Left lung (tissue), 10 donors: ENCODE results near the gene DEXI. TPM values are rescaled to one million over a fixed set of nuclear protein-coding genes. Genes with fewer than 3 reads are reported as not detected.
A peak's percentile ranks its signal among the peaks of the same experiment; 100 is the strongest.

Experiments used
- ATAC-seq: fragments of 200-7000 bp; cut with Tn5 transposase; one replicate; pipeline ENCODE4 v1.9.1; 2020; ENCODE audit warnings: moderate library complexity
- DNase-seq, 4 donors: peaks; one replicate each; pipeline ENCODE4 v3.0.0-alpha.2; 2013 to 2020
- H3K27ac ChIP-seq, 2 donors: fragments of 200-600 bp; sonication (generic) in 1 of 2; one replicate each; pipeline versions ENCODE4 v1.5.0 to v1.8.0; 2020 to 2021
- H3K27me3 ChIP-seq, 2 donors: fragments of 200-600 bp; sonication (generic) in 1 of 2; one replicate each; pipeline versions ENCODE4 v1.5.0 to v1.8.0; 2020 to 2021
- H3K36me3 ChIP-seq, 2 donors: fragments of 200-600 bp; sonication (generic) in 1 of 2; one replicate each; pipeline versions ENCODE4 v1.5.0 to v1.8.0; 2020 to 2021
- H3K4me1 ChIP-seq, 2 donors: fragments of 200-600 bp; one replicate each; pipeline ENCODE4 v1.8.0; 2021
- H3K4me3 ChIP-seq, 2 donors: fragments of 200-600 bp; sonication (generic) in 1 of 2; one replicate each; pipeline versions ENCODE4 v1.5.0 to v1.8.0; 2020 to 2021; ENCODE audit warnings: mild to moderate bottlenecking in 1 of 2
- H3K9me3 ChIP-seq, 2 donors: fragments of 200-600 bp; sonication (generic) in 1 of 2; one replicate each; pipeline versions ENCODE4 v1.5.0 to v1.8.0; 2020 to 2021
- intact Hi-C, 2 donors: fragments of 100-400 bp; cut with DNase I; formaldehyde crosslinking; loops; one replicate each; pipeline versions ENCODE4 v1.11.2 to v1.14.2; 2022
- polyA plus RNA-seq, 6 donors: library from polyadenylated mRNA; unstranded; fragments of 120-200 nt; gene quantifications; one replicate each; pipeline ENCODE4 v1.2.1, GENCODE V29; 2013; ENCODE audit not compliant: insufficient read length in 6 of 6
- total RNA-seq, 2 donors: library from RNA; stranded (reverse); fragmentation: NEBNext Ultra II Directional; extraction: Animal tissue kit (Norgen Biotek cat#: 25700); gene quantifications; one replicate each; pipeline ENCODE4 v1.2.1, GENCODE V29; 2021
- TF ChIP-seq, protein P1 (sequence below), 2 donors: fragments of 200-600 bp; sonication (generic) in 1 of 2; IDR thresholded peaks; one replicate each; pipeline versions ENCODE4 v1.5.0 to v1.8.0; 2021; ENCODE audit warnings: antibody characterized with exemption in 2 of 2
- donor health status: DM: no; HTN: yes; CAD: no.
- donor health status: DM: no; HTN: no; CAD: no.

The DEXI gene
- total and polyA plus RNA-seq, 8 donors, result 30.2 to 54.7 (median 43.5) TPM

- peak; percentile 12 for ATAC-seq
- peaks cover 5 to 65% of the 10 kb centered on the region in 2 donors for H3K36me3 ChIP-seq
Observed at GRCh38 chr16:10922328-10923145, 19.7 kb downstream of the DEXI start.

DNA sequence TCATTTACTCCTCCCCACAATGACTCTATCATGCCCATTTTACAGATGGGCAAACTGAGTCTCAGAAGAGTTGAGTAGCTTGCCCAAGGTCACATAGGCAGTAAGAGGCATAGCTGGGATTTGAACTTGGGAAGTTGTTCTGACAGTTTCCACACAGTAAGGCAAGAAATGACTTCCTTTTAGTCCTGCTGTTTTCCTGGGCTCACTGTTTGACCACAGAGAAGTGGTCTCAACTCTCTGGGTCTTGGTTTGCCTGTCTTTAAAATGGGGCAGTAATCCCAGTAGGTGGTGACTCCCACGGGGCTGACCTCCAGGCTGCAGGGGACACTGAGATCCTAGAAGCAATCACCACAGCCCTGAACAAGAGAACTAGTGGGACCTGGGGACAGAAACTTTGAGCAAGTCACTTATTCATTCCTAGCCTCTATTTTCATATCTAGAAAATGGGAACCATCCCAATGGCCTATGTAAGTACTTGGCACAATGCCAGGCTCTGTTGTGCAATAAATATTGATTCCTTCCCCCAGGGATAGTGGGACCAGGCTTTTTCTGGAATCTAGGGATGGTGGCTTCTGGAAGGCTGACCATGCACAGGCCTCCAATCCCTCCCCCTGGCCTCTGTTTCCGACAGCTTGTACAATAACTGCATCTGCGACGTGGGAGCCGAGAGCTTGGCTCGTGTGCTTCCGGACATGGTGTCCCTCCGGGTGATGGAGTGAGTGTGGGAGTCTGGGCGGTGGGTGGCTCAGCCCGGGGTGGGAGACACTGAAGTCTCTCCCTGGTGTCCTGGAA lies 20.5 kb downstream of the DEXI start:
- H3K36me3 ChIP-seq, result peaks cover 1 to 60% of the 10 kb centered on the region in 2 donors

More at GRCh38 chr16:10922328-10923145, 19.7 kb downstream of the DEXI start:
- Histone ChIP-seq H3K27ac (peak overlapping the region in 1 of 2 donors; percentile 33), H3K4me3 (no peak overlapping the region), H3K9me3 (no peaks in the 10 kb centered on the region), H3K4me1 (peaks cover 16 to 37% of the 10 kb centered on the region in 2 donors), H3K27me3 (no peaks in the 10 kb centered on the region)
- peak in 1 of 4 donors; percentile 77 for DNase-seq
- intact Hi-C loops, result no loop called here
- TF ChIP-seq, protein P1, sequence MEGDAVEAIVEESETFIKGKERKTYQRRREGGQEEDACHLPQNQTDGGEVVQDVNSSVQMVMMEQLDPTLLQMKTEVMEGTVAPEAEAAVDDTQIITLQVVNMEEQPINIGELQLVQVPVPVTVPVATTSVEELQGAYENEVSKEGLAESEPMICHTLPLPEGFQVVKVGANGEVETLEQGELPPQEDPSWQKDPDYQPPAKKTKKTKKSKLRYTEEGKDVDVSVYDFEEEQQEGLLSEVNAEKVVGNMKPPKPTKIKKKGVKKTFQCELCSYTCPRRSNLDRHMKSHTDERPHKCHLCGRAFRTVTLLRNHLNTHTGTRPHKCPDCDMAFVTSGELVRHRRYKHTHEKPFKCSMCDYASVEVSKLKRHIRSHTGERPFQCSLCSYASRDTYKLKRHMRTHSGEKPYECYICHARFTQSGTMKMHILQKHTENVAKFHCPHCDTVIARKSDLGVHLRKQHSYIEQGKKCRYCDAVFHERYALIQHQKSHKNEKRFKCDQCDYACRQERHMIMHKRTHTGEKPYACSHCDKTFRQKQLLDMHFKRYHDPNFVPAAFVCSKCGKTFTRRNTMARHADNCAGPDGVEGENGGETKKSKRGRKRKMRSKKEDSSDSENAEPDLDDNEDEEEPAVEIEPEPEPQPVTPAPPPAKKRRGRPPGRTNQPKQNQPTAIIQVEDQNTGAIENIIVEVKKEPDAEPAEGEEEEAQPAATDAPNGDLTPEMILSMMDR (IDR thresholded peaks at IDR 0.05), result no peak

DNA sequence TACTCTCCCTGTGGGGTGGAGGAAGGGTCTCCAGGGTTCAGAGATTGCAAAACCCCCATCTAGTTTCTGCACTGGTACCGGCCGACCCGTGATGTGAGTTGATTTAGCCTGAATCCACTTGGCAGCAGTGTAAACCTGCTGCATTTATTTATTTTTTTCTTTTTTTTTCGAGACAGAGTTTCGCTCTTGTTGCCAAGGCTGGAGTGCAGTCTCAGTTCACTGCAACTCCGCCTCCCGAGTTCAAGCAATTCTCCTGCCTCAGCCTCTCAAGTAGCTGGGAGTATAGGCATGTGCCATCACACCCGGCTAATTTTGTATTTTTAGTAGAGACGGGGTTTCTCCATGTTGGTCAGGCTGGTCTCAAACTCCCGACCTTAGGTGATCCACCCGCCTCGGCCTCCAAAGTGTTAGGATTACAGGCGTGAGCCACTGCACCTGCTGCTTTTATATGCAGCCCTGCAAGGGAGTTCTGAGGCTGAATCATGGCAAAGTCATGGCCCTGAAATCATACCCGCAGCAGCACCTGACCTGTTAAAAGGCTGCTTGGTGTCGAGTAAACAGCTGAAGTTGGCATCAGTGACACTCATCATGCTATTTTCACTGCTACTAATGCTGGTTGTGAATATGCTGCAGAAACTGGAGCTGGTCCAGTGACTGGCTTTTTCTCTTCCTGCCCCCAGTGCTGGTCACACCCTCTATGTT lies 21.4 kb downstream of the DEXI start:
- H3K36me3 ChIP-seq, result peaks cover 0 to 60% of the 10 kb centered on the region in 2 donors
- intact Hi-C loops, result no loop called here

More for the DNA sequence above, 20.5 kb downstream of the DEXI start:
- Histone ChIP-seq H3K27me3 (no peaks in the 10 kb centered on the region), H3K9me3 (no peaks in the 10 kb centered on the region), H3K4me1 (peaks cover 16 to 37% of the 10 kb centered on the region in 2 donors), H3K27ac (peak overlapping the region in 1 of 2 donors; percentile 33), H3K4me3 (no peak overlapping the region)
- DNase-seq, result no peak
- intact Hi-C loops, result no loop called here
- ATAC-seq, result no peak
- TF ChIP-seq, protein P1 (IDR thresholded peaks at IDR 0.05), result no peak

GRCh38 chr16:10919003-10919351 lies 23.3 kb downstream of the DEXI start:
- Histone ChIP-seq H3K9me3 (no peaks in the 10 kb centered on the region), H3K27me3 (no peaks in the 10 kb centered on the region), H3K4me1 (peaks cover 16 to 39% of the 10 kb centered on the region in 2 donors), H3K27ac (no peak overlapping the region), H3K36me3 (peaks cover 0 to 53% of the 10 kb centered on the region in 2 donors), H3K4me3 (no peak overlapping the region)
- TF ChIP-seq, protein P1 (IDR thresholded peaks at IDR 0.05), result peak in 1 of 2 donors; percentile 32
- intact Hi-C loops, result loop anchor here in 1 of 2 donors (10.0 kb wide), 1 partner anchor 154 kb away; no protein-coding TSS in a partner anchor
- ATAC-seq, result no peak
- no peak for DNase-seq

More for the DNA sequence above, 21.4 kb downstream of the DEXI start:
- H3K9me3 ChIP-seq, result no peaks in the 10 kb centered on the region
- H3K4me3 ChIP-seq, result no peak overlapping the region
- peak overlapping the region in 1 of 2 donors; percentile 9 for H3K27ac ChIP-seq
- no peaks in the 10 kb centered on the region for H3K27me3 ChIP-seq
- no peak for DNase-seq
- ATAC-seq, result peak; percentile 23
- TF ChIP-seq, protein P1 (IDR thresholded peaks at IDR 0.05), result no peak
- peaks cover 16 to 37% of the 10 kb centered on the region in 2 donors for H3K4me1 ChIP-seq
